ENCODE results near the gene LRRC8A.

Gene LRRC8A

GRCh38 chr9:128921881-128922763 lies 40.2 kb downstream of the LRRC8A start (continued):
- TF ChIP-seq PRDM4 (tag by site-specific recombination; IDR thresholded peaks at IDR 0.05) (peak; percentile 34; the same call in 1 of the 2 replicates), ZNF24 (tag by site-specific recombination; IDR thresholded peaks at IDR 0.05) (no peak), ZNF140 (tag by site-specific recombination; IDR thresholded peaks at IDR 0.05) (no peak), SP3 (tag by site-specific recombination; IDR thresholded peaks at IDR 0.05) (peak; percentile 37; the same call in 1 of the 2 replicates), ZEB2 (tag by site-specific recombination; IDR thresholded peaks at IDR 0.05) (0 out of 2 replicates have a peak, but pooled peaks have one; percentile 28), ZNF747 (tag by site-specific recombination; IDR thresholded peaks at IDR 0.05) (no peak), ZBTB21 (tag by site-specific recombination; IDR thresholded peaks at IDR 0.05) (no peak), ZXDB (tag by site-specific recombination; IDR thresholded peaks at IDR 0.05) (no peak), ZNF341 (tag by site-specific recombination; IDR thresholded peaks at IDR 0.05; ENCODE audit: low read depth) (peak; percentile 32; the same call in 1 of the 2 replicates), ZNF580 (tag by site-specific recombination; IDR thresholded peaks at IDR 0.05) (no peak), ZNF692 (tag by site-specific recombination; IDR thresholded peaks at IDR 0.05) (peak; percentile 63; the same call in 1 of the 2 replicates), PBX3 (CRISPR knock-in tag; IDR thresholded peaks at IDR 0.05) (no peak), ZNF211 (tag by site-specific recombination; IDR thresholded peaks at IDR 0.05; ENCODE audit: low read depth) (no peak), ZNF585B (tag by site-specific recombination; IDR thresholded peaks at IDR 0.05) (no peak), ZNF704 (tag by site-specific recombination; IDR thresholded peaks at IDR 0.05) (no peak), OSR2 (tag by site-specific recombination; IDR thresholded peaks at IDR 0.05) (no peak), ZNF366 (tag by site-specific recombination; conservative IDR thresholded peaks at IDR 0.05) (no peak), ATF2 (tag by site-specific recombination; IDR thresholded peaks at IDR 0.05; ENCODE audit: low read depth) (no peak), ZSCAN30 (tag by site-specific recombination; IDR thresholded peaks at IDR 0.05) (no peak), ZNF571 (tag by site-specific recombination; IDR thresholded peaks at IDR 0.05) (no peak), IKZF3 (tag by site-specific recombination; IDR thresholded peaks at IDR 0.05) (peak; percentile 54), PATZ1 (tag by site-specific recombination; IDR thresholded peaks at IDR 0.05) (peak; percentile 51), ZNF398 (tag by site-specific recombination; IDR thresholded peaks at IDR 0.05) (peak; percentile 41; the same call in 1 of the 2 replicates), ZNF169 (tag by site-specific recombination; IDR thresholded peaks at IDR 0.05) (no peak), MZF1 (tag by site-specific recombination; IDR thresholded peaks at IDR 0.05; ENCODE audit: borderline replicate concordance) (no peak)

Measured in HEK293 (cell line).